Colon (tissue), 2 donors: Measurements from ENCODE around the gene PRTN3.
"Not testable (repeated sequence)": the region's sequence is repeated elsewhere in the genome, so short reads cannot be mapped to it uniquely, and the experiment has no call there.

Experiments used
- FAIRE-seq: peaks from 2 replicates; lab custom pipeline; 2012; peaks lifted over from hg19 to GRCh38; lab: Jason Lieb, UNC
- donor health status: control.
- donor health status: control.

The PRTN3 gene

DNA sequence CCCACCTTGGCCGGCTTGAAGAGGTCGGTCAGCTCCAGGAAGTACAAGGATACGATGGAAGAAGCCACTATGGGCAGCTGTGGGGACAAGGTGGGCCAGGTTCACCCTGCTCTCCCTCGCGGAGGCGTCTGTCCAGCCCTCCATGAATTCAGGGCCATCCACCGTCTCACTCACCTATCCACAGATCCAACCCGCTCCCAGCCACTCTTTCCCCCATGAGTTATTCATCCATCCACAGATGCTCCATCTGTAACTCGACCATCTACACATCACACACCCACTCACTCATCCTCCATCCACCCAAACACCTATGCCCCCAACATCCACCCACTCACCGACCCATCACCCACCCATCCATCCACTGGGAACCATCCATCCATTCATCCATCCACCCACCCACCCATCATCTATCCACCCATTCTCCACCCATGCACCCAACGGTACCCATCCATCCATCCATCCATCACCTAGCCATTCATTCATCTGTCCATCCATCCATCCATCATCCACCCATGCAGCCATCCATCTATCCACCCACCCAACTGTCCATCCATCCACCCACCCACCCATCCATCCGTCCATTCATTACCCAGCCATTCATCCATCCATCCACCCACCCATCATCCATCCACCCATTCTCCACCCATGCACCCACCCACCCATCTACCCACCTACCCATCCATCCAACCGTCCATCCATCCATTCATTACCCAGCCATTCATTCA is 24.9 kb upstream of the PRTN3 start:
- no peak for FAIRE-seq

DNA sequence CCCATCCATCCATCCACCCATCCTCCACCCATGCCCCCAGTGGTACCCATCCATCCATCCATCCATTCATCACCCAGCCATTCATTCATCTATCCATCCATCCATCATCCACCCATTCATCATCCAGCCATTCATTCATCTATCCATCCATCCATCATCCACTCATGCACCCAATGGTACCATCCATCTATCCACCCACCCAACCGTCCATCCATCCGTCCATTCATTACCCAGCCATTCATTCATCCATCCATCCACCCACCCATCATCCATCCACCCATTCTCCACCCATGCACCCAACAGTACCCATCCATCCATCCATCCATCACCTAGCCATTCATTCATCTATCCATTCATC is 24.3 kb upstream of the PRTN3 start:
- FAIRE-seq, result no peak

DNA sequence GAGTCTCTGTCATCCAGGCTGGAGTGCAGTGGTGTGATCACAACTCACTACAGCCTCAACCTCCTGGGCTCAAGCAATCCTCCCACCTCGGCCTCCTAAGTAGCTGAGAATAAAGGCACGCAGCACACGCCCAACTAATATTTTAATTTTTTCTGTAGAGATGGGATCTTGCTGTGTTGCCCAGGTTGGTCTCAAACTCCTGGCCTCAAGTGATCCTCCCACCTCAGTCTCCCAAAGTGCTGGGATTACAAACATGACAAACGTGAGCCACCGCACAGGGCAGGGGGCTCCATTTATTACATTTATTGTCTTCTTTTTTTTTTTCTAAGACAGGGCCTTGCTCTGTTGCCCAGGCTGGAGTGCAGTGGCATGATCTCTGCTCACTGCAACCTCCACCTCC is 20.6 kb upstream of the PRTN3 start:
- not testable (repeated sequence) for FAIRE-seq

DNA sequence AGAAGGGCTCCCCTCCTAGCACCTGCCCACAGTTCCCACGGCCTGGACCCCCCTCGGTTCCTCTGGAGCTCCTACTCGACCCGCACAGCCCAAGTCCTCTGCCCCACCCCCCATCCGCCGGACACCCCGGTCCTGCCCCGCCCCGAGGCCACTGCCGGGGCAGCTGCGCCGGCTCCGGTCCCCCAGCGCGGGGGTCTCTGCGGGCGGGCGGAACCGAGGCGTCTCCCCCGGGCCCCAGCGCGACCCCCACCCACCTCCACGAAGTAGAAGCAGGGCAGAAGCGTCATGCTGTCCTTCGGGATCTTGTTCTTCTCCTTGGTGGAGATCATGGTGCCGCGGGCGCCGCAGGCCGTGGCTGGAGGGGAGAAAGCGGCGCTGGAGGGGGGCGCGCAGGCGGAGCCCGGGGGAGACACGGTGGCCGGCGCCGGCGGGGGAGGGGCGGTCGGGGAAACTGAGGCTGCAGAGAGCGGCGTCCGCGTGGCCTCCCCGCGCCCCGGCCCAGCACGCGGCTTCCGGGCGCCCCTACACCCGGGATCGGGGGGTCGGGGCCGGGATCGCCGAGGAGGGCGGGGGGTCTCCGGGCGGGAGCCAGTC is 19.5 kb upstream of the PRTN3 start:
- FAIRE-seq, result no peak

DNA sequence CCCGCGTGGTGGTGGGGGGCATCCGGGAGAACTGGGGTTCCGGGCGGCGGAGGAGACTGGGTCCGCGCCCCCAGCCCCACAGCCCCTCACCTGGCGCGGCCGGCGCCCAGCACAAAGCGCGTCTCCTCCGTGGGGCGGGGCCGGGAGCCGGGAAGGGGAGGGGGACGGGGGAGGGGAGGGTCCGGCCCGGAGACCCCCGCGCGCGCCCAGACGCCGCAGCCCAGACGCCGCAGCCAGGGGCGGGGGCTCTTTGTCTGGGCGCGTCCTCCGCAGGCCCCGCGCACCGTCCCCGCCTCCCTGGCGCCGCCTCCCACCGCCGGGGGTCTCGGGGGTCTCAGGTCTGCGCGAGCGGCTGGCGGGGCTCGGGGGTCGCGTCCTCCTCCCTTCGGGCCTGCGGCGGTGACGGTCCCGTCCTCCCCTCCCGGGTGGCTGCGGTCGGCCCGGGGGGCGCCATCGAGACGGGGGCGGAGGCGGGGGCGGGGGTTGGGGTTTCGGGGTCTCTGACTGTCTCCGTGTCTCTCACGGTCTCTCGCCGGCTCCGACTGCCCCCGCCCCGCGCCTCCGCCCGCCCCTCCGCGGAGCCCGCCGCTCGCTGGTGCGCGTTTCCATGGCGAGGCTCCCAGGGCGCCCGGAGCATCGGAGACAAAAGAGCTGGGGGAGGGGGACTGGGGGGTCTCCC is 18.8 kb upstream of the PRTN3 start, which contains the start of gene PLPPR3:
TSS of gene PLPPR3 (minus strand) at position 131 of the 679 bp plus-strand sequence. CDS start 396 bp downstream, outside the sequence.
- no peak for FAIRE-seq

DNA sequence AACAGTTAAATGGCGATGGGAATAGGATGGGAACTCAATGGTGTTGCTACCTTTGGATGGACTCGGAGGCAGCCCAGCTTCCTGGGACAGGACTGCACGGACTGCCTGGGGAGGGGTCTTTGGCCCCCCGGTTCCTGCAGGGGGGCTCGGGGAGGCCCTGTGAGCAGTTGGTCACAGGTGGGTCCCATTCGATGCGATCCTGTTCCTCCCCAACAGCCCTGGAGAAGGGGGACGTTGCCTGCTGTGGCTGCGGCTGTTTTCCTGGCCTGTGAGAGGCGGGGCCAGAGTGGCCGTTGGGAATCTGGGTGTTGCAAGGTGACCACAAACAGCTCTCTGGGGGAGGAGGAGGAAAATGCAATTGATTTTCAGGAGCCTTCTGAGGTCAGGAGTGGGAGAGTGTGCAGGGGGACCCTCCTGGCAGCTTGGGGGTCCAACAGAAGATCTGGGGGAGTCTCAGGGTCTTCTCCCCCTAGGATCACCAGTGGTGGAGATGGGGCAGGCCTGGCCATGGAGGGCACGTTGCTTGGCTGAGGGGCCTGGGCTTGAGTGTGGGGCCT is 17.2 kb upstream of the PRTN3 start:
- no peak for FAIRE-seq

DNA sequence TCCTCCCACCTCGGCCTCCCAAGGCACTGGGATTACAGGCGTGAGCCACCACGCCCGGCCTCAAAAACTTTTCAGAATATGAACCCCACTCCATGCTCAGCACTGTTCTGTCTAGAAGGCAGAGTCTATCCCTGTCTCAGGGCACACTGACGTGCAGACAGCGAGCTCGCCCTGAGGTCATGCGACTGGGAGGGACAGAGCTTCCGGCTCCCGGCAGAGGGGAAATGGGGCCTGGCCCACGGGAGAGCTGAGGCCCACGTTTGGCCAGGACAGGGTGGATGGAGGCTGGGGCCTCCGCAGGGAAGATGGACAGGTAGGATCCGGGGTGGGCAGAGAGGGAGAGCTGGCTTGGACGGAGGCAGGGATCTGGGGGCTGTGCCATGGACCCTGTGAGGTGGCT is 15.9 kb upstream of the PRTN3 start:
- no peak for FAIRE-seq

DNA sequence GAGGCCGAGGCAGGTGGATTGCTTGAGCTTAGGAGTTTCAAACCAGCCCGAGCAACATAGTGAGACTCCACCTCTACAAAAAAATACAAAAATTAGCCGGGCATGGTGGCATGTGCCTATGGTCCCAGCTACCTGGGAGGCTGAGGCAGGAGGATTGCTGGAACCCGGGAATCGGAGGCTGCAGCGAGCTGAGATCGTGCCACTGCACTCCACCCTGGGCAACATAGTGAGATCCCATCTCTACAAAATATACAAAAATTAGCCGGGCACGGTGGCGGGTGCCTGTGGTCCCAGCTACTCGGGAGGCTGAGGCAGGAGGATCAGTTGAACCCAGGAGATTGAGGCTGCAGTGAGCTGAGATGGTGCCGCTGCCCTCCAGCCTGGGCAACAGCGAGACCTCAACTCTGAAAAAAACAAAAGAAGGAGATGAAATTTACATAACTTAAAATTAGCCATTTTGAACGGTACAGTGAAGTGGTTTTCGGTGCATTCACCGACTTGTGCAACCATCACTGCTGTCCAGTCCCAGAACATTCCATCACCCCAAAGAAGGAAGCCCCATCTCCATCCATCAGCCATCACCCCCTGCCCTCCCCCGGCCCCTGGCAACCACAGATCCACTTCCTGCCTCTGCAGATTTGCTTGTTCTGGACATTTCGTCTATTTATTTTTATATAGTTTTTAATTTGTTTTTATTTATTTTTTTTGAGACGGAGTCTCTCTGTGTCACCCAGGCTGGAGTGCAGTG is 14.7 kb upstream of the PRTN3 start:
- FAIRE-seq, result no peak

DNA sequence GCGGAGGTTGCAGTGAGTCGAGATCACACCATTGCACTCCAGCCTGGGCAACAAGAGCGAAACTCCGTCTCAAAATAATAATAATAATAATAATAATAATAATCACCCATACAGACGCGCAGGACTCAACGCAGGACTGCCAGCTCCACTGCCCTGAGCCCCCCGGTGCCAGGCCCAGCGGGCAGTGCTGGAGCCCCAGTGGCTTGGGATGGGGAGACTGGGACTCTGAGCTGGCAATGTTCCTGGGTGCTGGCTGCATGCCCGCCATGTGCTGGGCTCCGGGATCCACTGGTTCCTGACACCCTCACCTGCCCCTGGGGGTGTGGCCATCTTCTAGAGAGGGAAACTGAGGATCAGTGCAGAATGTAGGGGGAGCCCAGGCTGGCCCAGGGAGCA is 13.5 kb upstream of the PRTN3 start:
- no peak for FAIRE-seq

DNA sequence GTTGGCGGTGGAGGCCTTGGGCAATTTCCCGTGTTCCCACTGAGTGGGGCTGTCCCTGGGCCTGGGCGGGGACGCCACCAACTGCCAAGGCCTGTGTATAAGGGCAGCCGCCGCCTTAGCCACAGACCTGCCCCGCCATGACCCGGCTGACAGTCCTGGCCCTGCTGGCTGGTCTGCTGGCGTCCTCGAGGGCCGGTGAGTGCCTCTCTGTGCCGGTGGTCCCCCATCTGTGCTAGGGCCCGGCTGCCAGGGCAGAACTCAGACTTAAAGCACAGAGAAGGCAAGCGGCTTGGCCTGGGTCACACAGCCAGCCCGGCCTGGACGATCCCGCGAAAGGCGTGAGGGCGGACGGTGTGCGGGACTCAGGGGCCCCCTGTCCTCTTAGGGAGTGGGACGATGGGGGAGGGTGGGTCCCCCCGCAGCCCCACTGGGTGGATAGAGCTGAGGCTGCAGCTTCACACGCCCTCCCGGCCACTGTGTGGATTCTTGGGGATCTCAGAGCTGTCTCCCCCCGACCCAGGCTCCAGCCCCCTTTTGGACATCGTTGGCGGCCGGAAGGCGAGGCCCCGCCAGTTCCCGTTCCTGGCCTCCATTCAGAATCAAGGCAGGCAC is 13.0 kb upstream of the PRTN3 start, which contains the start of gene AZU1:
TSS of gene AZU1 (plus strand) at position 128 of the 612 bp plus-strand sequence. CDS start at position 138, 10 bp downstream.
- no peak for FAIRE-seq

DNA sequence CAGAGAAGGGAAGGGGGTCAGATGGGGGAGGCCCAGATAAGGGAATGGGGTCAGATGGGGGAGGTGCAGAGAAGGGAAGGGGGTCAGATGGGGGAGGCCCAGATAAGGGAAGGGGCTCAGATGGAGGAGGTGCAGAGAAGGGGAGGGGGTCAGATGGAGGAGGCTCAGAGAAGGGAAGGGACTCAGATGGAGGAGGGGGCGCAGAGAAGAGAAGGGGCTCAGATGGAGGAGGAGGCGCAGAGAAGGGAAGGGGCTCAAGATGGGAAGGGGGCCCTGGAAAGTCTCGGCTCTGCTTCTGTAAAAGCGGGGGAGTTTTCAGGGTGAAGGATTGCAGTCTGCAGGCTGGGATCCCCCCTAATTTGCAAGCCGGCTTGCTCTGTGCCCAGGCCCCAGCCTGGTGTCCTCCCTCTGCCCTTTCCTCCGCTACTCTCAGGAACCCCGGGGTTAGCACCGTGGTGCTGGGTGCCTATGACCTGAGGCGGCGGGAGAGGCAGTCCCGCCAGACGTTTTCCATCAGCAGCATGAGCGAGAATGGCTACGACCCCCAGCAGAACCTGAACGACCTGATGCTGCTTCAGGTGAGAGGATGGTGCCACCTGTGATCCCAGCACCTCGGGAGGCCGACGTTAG is 11.6 kb upstream of the PRTN3 start:
- no peak for FAIRE-seq

DNA sequence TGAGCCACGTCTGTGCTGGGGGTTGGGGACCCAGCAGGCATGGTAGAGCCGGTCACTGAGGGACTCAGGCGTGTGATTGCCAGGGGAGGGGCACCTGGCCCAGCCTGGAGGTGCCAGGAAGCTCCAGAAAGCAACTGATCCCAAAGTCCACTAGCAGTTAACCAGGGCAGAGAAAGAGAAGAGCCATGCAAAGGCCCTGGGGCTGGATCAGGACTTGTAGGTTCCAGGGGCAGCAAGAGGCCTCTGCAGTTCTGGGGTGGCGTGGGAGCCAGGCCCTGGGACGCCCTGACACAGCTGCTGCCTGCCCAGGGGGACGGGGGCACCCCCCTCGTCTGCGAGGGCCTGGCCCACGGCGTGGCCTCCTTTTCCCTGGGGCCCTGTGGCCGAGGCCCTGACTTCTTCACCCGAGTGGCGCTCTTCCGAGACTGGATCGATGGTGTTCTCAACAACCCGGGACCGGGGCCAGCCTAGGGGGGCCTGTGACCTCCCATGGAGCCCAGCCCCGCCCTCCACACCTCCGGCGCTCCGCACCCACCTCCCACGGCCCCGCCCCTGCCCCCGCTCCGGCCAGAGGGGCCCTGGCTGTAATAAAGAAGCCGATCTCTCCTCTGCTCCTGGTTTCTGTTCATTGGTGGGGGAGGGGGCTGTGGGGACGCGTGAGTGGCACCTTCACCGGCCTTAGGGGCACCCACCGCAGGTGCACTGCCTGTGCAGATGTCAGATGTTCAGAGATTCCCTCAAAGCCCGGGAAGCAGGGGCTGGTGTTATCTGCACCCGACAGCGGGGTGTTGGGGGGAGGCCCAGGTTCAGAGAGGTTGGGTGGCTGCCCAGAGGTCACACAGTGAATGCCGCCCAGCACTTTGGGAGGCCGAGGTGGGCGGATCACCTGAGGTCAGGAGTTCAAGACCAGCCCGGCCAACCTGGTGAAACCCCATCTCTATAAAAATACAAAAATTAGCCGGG is 9.1 kb upstream of the PRTN3 start:
- FAIRE-seq, result no peak

DNA sequence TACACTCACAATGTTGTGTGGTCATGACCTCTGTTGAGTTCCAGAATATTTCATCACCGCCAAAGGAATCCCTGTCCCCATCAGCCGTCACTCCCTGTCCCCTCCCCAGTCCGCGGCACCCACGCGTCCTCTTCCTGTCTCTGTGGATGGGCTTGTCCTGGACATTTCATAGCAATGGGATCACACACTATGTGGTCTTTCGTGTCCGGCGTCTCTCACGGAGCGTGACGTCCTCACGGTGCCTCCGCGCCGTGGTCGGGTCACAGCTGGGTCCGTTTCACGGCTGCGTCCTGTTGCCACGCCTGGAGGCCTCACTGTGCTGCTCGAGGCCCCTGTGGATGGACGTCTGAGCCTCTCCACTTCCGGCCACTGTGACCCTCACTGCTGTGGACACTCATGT is 6.6 kb upstream of the PRTN3 start:
- FAIRE-seq, result no peak

DNA sequence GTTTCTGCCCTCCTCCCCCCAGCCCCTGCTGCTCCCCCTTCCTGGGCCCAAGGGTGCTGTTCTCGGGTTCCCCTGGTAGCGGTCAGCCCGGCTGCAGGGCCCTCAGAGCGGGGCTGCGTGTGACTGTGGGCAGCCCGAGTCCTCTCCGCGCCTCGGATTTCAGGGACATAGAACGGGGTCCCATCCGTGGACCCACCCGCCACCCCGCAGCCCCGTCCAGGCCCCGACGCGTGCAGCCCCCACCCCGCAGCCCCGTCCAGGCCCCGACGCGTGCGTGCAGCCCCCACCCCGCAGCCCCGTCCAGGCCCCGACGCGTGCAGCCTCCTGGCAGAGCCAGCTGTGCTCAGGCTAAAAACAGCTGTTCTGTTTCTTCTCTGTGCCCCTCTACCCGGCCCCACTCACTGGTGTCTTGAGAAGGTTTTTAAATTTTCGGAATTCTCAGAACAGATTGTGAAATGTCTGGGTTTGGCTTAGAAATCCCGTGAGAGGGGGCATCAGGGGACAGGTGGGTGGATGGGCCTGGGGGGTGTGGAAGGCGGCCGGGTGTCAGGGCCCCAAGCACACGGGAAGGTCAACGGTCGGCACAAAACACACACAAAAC is 5.5 kb upstream of the PRTN3 start:
- FAIRE-seq, result no peak

DNA sequence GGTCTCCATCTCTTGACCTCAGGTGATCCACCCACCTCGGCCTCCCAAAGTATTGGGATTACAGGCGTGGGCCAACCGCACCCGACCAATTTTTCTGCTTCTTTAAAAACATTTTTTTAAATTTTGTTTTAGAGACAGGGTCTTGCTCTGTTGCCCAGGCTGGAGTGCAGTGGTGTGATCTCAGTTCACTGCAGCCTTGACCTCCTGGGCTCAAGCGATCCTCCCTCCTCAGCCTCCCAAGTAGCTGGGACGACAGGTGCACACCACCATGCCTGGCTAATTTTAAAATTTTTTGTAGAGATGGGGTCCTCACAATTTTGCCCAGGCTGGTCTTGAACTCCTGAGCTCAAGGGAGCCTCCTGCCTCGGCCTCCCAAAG is 2.0 kb downstream of the PRTN3 start:
- not testable (repeated sequence) for FAIRE-seq

DNA sequence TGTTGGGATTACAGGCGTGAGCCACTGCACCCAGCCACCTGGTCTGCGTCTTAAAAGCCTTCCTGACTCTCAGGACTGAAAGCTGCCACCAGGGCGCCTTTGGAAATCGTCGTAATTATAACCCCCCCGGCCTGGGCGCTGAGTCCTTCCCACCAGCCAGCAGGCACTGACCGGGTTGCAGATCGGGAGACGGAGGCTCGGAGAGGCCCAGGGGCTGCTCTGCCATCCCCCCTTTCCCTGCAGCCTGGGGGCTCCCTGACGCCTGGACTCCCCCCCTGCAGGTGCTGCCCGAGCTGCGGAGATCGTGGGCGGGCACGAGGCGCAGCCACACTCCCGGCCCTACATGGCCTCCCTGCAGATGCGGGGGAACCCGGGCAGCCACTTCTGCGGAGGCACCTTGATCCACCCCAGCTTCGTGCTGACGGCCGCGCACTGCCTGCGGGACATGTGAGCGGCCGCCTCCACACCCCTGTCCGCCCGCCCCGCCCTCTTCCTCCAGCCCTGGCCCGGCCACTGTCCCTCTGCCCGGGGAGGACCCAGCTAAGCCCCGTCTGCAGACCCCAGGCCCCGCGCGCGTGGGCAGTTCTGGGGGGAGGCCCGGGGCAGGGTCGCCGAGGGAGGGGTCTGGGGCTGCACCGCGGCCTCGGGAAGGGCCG is 2.5 kb downstream of the PRTN3 start:
- FAIRE-seq, result no peak

DNA sequence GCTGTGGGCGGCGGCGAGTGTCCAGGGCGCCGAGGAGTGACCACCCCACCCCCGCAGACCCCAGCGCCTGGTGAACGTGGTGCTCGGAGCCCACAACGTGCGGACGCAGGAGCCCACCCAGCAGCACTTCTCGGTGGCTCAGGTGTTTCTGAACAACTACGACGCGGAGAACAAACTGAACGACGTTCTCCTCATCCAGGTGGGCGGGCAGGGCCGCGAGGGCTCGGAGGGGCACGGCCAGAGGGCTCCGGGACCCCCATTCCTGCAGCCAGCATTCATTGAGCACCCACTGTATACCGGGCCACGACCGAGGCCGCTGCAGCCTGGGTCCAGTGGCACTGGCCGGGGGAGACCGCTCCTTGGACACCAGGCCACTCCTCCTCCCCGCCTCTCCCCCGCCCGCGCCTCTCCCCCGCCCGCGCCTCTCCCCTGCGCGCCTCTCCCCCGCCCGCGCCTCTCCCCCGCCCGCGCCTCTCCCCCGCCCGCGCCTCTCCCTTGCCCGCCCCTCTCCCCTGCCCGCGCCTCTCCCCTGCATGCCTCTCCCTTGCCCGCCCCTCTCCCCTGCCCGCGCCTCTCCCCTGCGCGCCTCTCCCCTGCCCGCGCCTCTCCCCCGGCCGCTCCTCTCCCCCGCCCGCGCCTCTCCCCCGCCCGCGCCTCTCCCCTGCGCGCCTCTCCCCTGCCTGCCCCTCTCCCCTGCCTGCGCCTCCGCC is 3.2 kb downstream of the PRTN3 start:
- FAIRE-seq, result no peak

DNA sequence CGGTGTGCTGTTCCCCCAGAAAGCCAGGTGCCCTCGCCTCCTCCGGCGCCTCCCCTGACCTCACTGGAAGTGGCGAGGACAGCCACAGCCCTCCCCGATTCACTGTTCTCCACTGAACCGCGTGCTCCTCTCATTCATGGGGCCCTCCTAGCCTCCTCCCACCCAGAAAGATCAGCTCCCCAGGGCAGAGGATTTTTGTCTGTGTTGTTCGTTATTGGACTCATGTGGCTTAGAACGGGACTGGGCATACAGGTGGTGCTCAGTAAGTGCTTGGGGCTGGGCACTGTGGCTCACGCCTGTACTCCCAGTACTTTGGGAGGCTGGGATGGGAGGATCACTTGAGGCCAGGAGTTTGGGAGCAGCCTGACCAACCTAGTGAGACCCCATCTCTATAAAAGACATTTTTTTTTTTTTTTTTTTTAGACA is 3.8 kb downstream of the PRTN3 start:
- no peak for FAIRE-seq
